SK-N-SH treated with all-trans-retinoic acid at 6 μM for 48 hours (cell line): Measurements from ENCODE around the gene ADAM15.

Source experiments
- ATAC-seq: fragments of 200-7000 bp; cut with Tn5 transposase; 3 replicates; pipeline ENCODE4 v1.9.1; 2020; ENCODE audit warnings: mild to moderate bottlenecking, moderate library complexity
- CSRNP3 ChIP-seq: fragments of 250-450 bp; sonication (Bioruptor Pico); IDR thresholded peaks from 2 replicates; pipeline ENCODE4 v1.5.1; 2021; ENCODE audit warnings: mild to moderate bottlenecking, moderate library complexity
- ESRRG ChIP-seq: fragments of 250-450 bp; sonication (Bioruptor Pico); IDR thresholded peaks from 2 replicates; pipeline ENCODE4 v1.6.1; 2021; ENCODE audit warnings: mild to moderate bottlenecking
- PATZ1 ChIP-seq: fragments of 250-450 bp; sonication (Bioruptor Pico); IDR thresholded peaks from 2 replicates; pipeline ENCODE4 v1.8.0; 2020; ENCODE audit warnings: mild to moderate bottlenecking, moderate library complexity, borderline replicate concordance
- SNAI2 ChIP-seq: fragments of 250-450 bp; sonication (Bioruptor Pico); IDR thresholded peaks from 2 replicates; pipeline ENCODE4 v1.5.0; 2020; ENCODE audit warnings: mild to moderate bottlenecking, moderate library complexity
- ZC3H10 ChIP-seq: fragments of 250-450 bp; sonication (Bioruptor Pico); IDR thresholded peaks from 2 replicates; pipeline ENCODE4 v1.5.1; 2021; ENCODE audit warnings: mild to moderate bottlenecking, moderate library complexity
- TF ChIP-seq, protein P1 (sequence below): fragments of 250-450 bp; sonication (Bioruptor Pico); IDR thresholded peaks from 2 replicates; pipeline ENCODE4 v1.8.0; 2021; ENCODE audit warnings: low read depth, mild to moderate bottlenecking, moderate library complexity, borderline replicate concordance
- TF ChIP-seq, protein P2 (sequence below): fragments of 250-450 bp; sonication (Bioruptor Pico); IDR thresholded peaks from 2 replicates; pipeline ENCODE4 v1.5.1; 2020; ENCODE audit warnings: low read depth, mild to moderate bottlenecking, moderate library complexity

ADAM15 gene

GRCh38 chr1:155110826-155111225 is 59.7 kb downstream of the ADAM15 start:
- TF ChIP-seq SNAI2 (CRISPR knock-in tag) (no peak), CSRNP3 (CRISPR knock-in tag) (no peak), PATZ1 (CRISPR knock-in tag) (no peak), ESRRG (CRISPR knock-in tag) (no peak), ZC3H10 (CRISPR knock-in tag) (no peak)
- TF ChIP-seq, protein P1, sequence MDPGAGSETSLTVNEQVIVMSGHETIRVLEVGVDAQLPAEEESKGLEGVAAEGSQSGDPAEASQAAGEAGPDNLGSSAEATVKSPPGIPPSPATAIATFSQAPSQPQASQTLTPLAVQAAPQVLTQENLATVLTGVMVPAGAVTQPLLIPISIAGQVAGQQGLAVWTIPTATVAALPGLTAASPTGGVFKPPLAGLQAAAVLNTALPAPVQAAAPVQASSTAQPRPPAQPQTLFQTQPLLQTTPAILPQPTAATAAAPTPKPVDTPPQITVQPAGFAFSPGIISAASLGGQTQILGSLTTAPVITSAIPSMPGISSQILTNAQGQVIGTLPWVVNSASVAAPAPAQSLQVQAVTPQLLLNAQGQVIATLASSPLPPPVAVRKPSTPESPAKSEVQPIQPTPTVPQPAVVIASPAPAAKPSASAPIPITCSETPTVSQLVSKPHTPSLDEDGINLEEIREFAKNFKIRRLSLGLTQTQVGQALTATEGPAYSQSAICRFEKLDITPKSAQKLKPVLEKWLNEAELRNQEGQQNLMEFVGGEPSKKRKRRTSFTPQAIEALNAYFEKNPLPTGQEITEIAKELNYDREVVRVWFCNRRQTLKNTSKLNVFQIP (CRISPR knock-in tag) = no peak
- TF ChIP-seq, protein P2, sequence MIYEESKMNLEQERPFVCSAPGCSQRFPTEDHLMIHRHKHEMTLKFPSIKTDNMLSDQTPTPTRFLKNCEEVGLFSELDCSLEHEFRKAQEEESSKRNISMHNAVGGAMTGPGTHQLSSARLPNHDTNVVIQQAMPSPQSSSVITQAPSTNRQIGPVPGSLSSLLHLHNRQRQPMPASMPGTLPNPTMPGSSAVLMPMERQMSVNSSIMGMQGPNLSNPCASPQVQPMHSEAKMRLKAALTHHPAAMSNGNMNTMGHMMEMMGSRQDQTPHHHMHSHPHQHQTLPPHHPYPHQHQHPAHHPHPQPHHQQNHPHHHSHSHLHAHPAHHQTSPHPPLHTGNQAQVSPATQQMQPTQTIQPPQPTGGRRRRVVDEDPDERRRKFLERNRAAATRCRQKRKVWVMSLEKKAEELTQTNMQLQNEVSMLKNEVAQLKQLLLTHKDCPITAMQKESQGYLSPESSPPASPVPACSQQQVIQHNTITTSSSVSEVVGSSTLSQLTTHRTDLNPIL (CRISPR knock-in tag) = no peak
- no peak for ATAC-seq
